Mesenchymal stem cell (in vitro differentiated cells and primary cell): ENCODE results near the gene CBL.

Source experiments
- DNase-seq: peaks from one replicate; pipeline ENCODE4 v3.0.0-alpha.2; 2013
- H2AFZ ChIP-seq: one replicate; pipeline ENCODE4 v1.6.1; 2013; ENCODE audit warnings: low read depth, mild to moderate bottlenecking, control low read depth, inconsistent platforms, low read length, moderate library complexity
- H2AK5ac ChIP-seq: 2 replicates; pipeline ENCODE4 v1.6.1; 2013; ENCODE audit warnings: low read length, moderate library complexity, mild to moderate bottlenecking, inconsistent platforms; ENCODE audit not compliant: severe bottlenecking
- H2BK120ac ChIP-seq: one replicate; pipeline ENCODE4 v1.6.1; 2013; ENCODE audit warnings: low read depth, mild to moderate bottlenecking, inconsistent platforms, low read length, moderate library complexity
- H2BK12ac ChIP-seq, 2 experiments: one replicate each; pipeline ENCODE4 v1.6.1; 2013; ENCODE audit warnings: inconsistent platforms in 2 of 2, low read length in 2 of 2, mild to moderate bottlenecking in 2 of 2, moderate library complexity in 2 of 2, control low read depth in 1 of 2
- H2BK15ac ChIP-seq: one replicate; pipeline ENCODE4 v1.6.1; 2013; ENCODE audit warnings: mild to moderate bottlenecking, low read depth, inconsistent platforms; ENCODE audit not compliant: poor library complexity, severe bottlenecking
- H2BK5ac ChIP-seq: 2 replicates; pipeline ENCODE4 v1.6.1; 2013; ENCODE audit warnings: low read depth, mild to moderate bottlenecking, low read length, control low read depth, inconsistent platforms; ENCODE audit not compliant: poor library complexity, severe bottlenecking
- H3K14ac ChIP-seq, 2 experiments: one replicate each; pipeline ENCODE4 v1.6.1; 2013; ENCODE audit warnings: inconsistent platforms in 2 of 2, low read length in 2 of 2, control low read depth in 1 of 2, mild to moderate bottlenecking in 1 of 2, moderate library complexity in 1 of 2
- H3K18ac ChIP-seq, 2 experiments: one replicate each; pipeline ENCODE4 v1.6.1; 2013; ENCODE audit warnings: inconsistent platforms in 2 of 2, low read length in 2 of 2, control low read depth in 1 of 2, low read depth in 1 of 2, mild to moderate bottlenecking in 1 of 2
- H3K23ac ChIP-seq, 2 experiments: one replicate each; pipeline ENCODE4 v1.6.1; 2013; ENCODE audit warnings: inconsistent platforms in 2 of 2, low read length in 2 of 2, mild to moderate bottlenecking in 2 of 2, moderate library complexity in 2 of 2, control low read depth in 1 of 2
- H3K27ac ChIP-seq: 2 replicates; pipeline ENCODE4 v1.5.1; 2013; ENCODE audit warnings: mild to moderate bottlenecking, moderate library complexity, low read length, control low read depth, inconsistent platforms; ENCODE audit not compliant: poor library complexity, severe bottlenecking
- H3K27me3 ChIP-seq, 2 experiments: 2 replicates each; pipeline versions ENCODE4 v1.6.1 to v1.7.0; 2013; ENCODE audit warnings: low read length in 2 of 2, mild to moderate bottlenecking in 2 of 2, moderate library complexity in 2 of 2, control low read depth in 1 of 2, inconsistent platforms in 1 of 2; ENCODE audit not compliant: control insufficient read depth in 1 of 2, insufficient read depth in 1 of 2
- H3K36me3 ChIP-seq, 2 experiments: 2 replicates each; pipeline versions ENCODE4 v1.6.1 to v1.7.0; 2013; ENCODE audit warnings: low read length in 2 of 2, control low read depth in 1 of 2, inconsistent platforms in 1 of 2, low read depth in 1 of 2, mild to moderate bottlenecking in 1 of 2; ENCODE audit not compliant: insufficient read depth in 2 of 2, control insufficient read depth in 1 of 2
- H3K4ac ChIP-seq, 2 experiments: one replicate each; pipeline ENCODE4 v1.6.1; 2013; ENCODE audit warnings: inconsistent platforms in 2 of 2, low read length in 2 of 2, mild to moderate bottlenecking in 2 of 2, moderate library complexity in 2 of 2, control low read depth in 1 of 2, low read depth in 1 of 2
- H3K4me1 ChIP-seq: 2 replicates; pipeline ENCODE4 v1.6.1; 2013; ENCODE audit warnings: low read depth, low read length, control low read depth; ENCODE audit not compliant: control insufficient read depth, insufficient read depth
- H3K4me2 ChIP-seq: 2 replicates; pipeline ENCODE4 v1.6.1; 2013; ENCODE audit warnings: low read length, mild to moderate bottlenecking, inconsistent platforms; ENCODE audit not compliant: poor library complexity, severe bottlenecking
- H3K4me3 ChIP-seq, 2 experiments: 2 replicates each; pipeline versions ENCODE4 v1.5.1 to v1.7.0; 2013; ENCODE audit warnings: low read length in 2 of 2, mild to moderate bottlenecking in 2 of 2, control low read depth in 1 of 2, low read depth in 1 of 2; ENCODE audit not compliant: insufficient read depth in 1 of 2
- H3K79me1 ChIP-seq: replicated peaks from 2 replicates; pipeline ENCODE4 v1.6.1; 2013; ENCODE audit warnings: mild to moderate bottlenecking, control low read depth, low read length, inconsistent platforms; ENCODE audit not compliant: poor library complexity, severe bottlenecking
- H3K9ac ChIP-seq: 2 replicates; pipeline ENCODE4 v1.7.0; 2013; ENCODE audit warnings: mild to moderate bottlenecking, low read length, moderate library complexity
- H3K9me3 ChIP-seq: 2 replicates; pipeline ENCODE4 v1.7.0; 2013; ENCODE audit warnings: mild to moderate bottlenecking, low read length; ENCODE audit not compliant: control insufficient read depth
- H4K8ac ChIP-seq: one replicate; pipeline ENCODE4 v1.6.1; 2013; ENCODE audit warnings: inconsistent platforms, mild to moderate bottlenecking, low read length, moderate library complexity
- H4K91ac ChIP-seq: one replicate; pipeline ENCODE4 v1.6.1; 2013; ENCODE audit warnings: mild to moderate bottlenecking, low read length, inconsistent platforms
- WGBS: methylation state at CpG from one replicate; pipeline ENCODE4 v1.1.7; 2013; ENCODE audit warnings: mixed read lengths; 5-methylcytosine and 5-hydroxymethylcytosine counted together

The CBL gene

GRCh38 chr11:119297938-119298337 lies 91.8 kb downstream of the CBL start:
- Histone ChIP-seq H3K4ac (no peak overlapping the region), H3K27me3 (no peaks in the 10 kb centered on the region), H2AK5ac (no peak overlapping the region), H3K27ac (no peak overlapping the region), H4K8ac (no peak overlapping the region), H2BK120ac (no peak overlapping the region), H3K36me3 (peaks cover 27 to 69% of the 10 kb centered on the region in 2 experiments), H2BK15ac (no peak overlapping the region), H3K4me1 (no peaks in the 10 kb centered on the region), H3K4me3 (no peak overlapping the region), H2BK12ac (no peak overlapping the region), H3K79me1 (peaks cover 19% of the 10 kb centered on the region), H3K18ac (no peak overlapping the region), H2AFZ (no peak overlapping the region), H3K9me3 (no peaks in the 10 kb centered on the region), H4K91ac (no peak overlapping the region), H3K14ac (no peak overlapping the region), H2BK5ac (no peak overlapping the region), H3K9ac (no peak overlapping the region), H3K23ac (no peak overlapping the region), H3K4me2 (no peak overlapping the region)
- DNase-seq, result no peak
- 100% methylated on average over 3 of the region's 3 CpGs for WGBS

DNA sequence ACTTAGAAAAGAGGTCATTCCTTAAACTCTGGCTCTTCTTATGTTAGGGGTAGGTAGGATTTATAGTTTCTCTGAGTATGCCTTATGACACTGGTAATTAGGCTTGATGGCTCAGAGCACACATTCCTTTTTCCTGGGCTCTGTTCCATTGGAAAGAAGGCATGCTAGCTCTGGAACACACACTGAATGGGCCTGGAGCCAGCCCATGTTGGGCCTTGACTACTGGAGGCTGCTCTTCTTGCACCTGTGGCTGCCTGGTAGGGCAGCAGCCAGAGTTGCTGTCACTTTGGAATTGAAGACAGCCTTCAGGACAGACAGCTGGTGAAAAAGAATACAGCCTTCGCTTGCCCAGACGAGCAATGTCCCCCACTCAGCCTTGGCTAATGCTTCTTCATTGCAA lies 92.6 kb downstream of the CBL start:
- Histone ChIP-seq H2AK5ac (no peak overlapping the region), H2BK120ac (no peak overlapping the region), H3K9ac (no peak overlapping the region), H3K4me1 (no peaks in the 10 kb centered on the region), H3K27me3 (no peaks in the 10 kb centered on the region), H3K18ac (no peak overlapping the region), H4K91ac (no peak overlapping the region), H2BK5ac (no peak overlapping the region), H3K14ac (no peak overlapping the region), H3K79me1 (peaks cover 14% of the 10 kb centered on the region), H3K27ac (no peak overlapping the region), H3K4ac (no peak overlapping the region), H2AFZ (no peak overlapping the region), H3K4me2 (no peak overlapping the region), H3K23ac (no peak overlapping the region), H3K9me3 (no peaks in the 10 kb centered on the region), H4K8ac (peak overlapping the region; percentile 13), H2BK15ac (no peak overlapping the region), H2BK12ac (no peak overlapping the region), H3K4me3 (no peak overlapping the region), H3K36me3 (peaks cover 27 to 74% of the 10 kb centered on the region in 2 experiments)
- no CpG with 5 or more reads among the region's 2 CpGs for WGBS
- no peak for DNase-seq

DNA sequence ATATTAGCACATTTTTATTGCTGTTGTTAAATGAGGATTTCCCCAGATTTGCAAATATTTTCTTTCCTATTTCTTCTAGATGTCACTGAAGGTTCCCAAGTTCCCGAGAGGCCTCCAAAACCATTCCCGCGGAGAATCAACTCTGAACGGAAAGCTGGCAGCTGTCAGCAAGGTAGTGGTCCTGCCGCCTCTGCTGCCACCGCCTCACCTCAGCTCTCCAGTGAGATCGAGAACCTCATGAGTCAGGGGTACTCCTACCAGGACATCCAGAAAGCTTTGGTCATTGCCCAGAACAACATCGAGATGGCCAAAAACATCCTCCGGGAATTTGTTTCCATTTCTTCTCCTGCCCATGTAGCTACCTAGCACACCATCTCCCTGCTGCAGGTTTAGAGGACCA lies 93.3 kb downstream of the CBL start:
- no peak overlapping the region for H3K18ac ChIP-seq
- no peak overlapping the region for H3K4ac ChIP-seq
- no peak overlapping the region for H3K14ac ChIP-seq
- no peak overlapping the region for H2BK5ac ChIP-seq
- no peaks in the 10 kb centered on the region for H3K27me3 ChIP-seq
- H3K23ac ChIP-seq, result no peak overlapping the region
- no peak overlapping the region for H4K91ac ChIP-seq
- H2BK12ac ChIP-seq, result no peak overlapping the region
- peaks cover 14% of the 10 kb centered on the region for H3K79me1 ChIP-seq
- H3K9me3 ChIP-seq, result no peaks in the 10 kb centered on the region
- H3K36me3 ChIP-seq, result peaks cover 28 to 80% of the 10 kb centered on the region in 2 experiments
- no peak overlapping the region for H3K9ac ChIP-seq
- no peak overlapping the region for H2BK120ac ChIP-seq
- no peak overlapping the region for H3K27ac ChIP-seq
- no peak overlapping the region for H2AK5ac ChIP-seq
- no peak overlapping the region for H3K4me2 ChIP-seq
- no peak overlapping the region for H2AFZ ChIP-seq
- 98% methylated on average over 8 of the region's 9 CpGs for WGBS
- no peak overlapping the region for H3K4me3 ChIP-seq
- no peak overlapping the region for H4K8ac ChIP-seq
- H2BK15ac ChIP-seq, result no peak overlapping the region
- DNase-seq, result no peak
- no peaks in the 10 kb centered on the region for H3K4me1 ChIP-seq

DNA sequence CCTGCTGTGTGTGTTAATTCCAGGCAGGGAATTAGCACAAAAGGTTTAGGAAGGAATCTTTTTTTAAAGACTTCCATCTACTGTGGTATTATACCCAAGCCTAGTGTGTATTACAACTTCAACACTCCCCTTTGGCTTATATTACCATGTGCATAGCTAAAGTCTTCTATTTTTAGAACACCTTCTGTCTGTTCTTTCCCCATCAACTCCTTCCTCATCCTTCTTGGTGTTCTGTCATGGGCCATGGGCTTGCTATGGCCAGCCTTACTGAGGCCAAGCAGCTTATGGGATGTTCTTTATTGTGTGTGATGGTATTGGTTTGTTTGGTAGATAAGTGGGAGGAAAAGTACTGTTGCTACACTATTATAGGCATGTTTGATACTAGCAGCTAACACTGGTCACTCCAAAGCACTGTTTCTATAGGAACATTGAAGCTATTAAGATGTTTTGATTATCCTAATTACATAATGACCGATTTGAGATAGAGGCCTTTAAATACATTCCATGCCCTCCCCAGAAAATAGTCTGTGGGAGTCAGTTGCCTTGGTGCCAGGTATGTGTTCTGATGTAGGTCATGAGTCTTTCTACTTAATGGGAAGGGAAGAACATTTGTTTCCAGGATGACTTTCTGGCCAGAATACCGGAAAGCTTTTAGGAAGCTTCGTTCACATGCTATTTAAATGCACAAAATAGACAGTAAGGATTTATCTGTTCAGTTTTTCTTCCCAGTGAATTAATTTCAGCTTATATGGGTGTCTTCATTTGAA lies 94.2 kb downstream of the CBL start:
- H3K27me3 ChIP-seq, result no peaks in the 10 kb centered on the region
- no peaks in the 10 kb centered on the region for H3K9me3 ChIP-seq
- no peak overlapping the region for H3K4me3 ChIP-seq
- no peak overlapping the region for H2AK5ac ChIP-seq
- H2AFZ ChIP-seq, result no peak overlapping the region
- no peak overlapping the region for H3K23ac ChIP-seq
- WGBS, result 100% methylated on average over 1 of the region's 3 CpGs
- H3K79me1 ChIP-seq, result peaks cover 14% of the 10 kb centered on the region
- no peak for DNase-seq
- H3K4ac ChIP-seq, result no peak overlapping the region
- no peak overlapping the region for H2BK12ac ChIP-seq
- no peak overlapping the region for H3K18ac ChIP-seq
- no peak overlapping the region for H3K4me2 ChIP-seq
- no peak overlapping the region for H2BK120ac ChIP-seq
- peaks cover 26 to 84% of the 10 kb centered on the region in 2 experiments for H3K36me3 ChIP-seq
- H4K91ac ChIP-seq, result no peak overlapping the region
- no peak overlapping the region for H3K9ac ChIP-seq
- no peak overlapping the region for H2BK15ac ChIP-seq
- no peak overlapping the region for H2BK5ac ChIP-seq
- no peak overlapping the region for H3K14ac ChIP-seq
- H4K8ac ChIP-seq, result no peak overlapping the region
- no peak overlapping the region for H3K27ac ChIP-seq
- no peaks in the 10 kb centered on the region for H3K4me1 ChIP-seq
